Frontal cortex (tissue), 4 donors: ENCODE data around the gene STOX2. TPM values are rescaled to one million over a fixed set of nuclear protein-coding genes. Genes with fewer than 3 reads are reported as not detected.
"Not testable (repeated sequence)": the region's sequence is repeated elsewhere in the genome, so short reads cannot be mapped to it uniquely, and the experiment has no call there.

Source experiments
- DNase-seq, 2 donors: peaks; one replicate each; pipeline ENCODE4 v3.0.0; 2012; ENCODE audit warnings: low spot score in 2 of 2
- FAIRE-seq: peaks from 2 replicates; lab custom pipeline; 2012; peaks lifted over from hg19 to GRCh38; lab: Jason Lieb, UNC
- total RNA-seq: library from RNA; depleted of rRNA; stranded (reverse); fragments of >200 nt; gene quantifications from one replicate; pipeline ENCODE4 v1.2.3, GENCODE V29; 2014
- donor health status: control.
- donor health status: control.
- donor health status: control.

STOX2 gene
- total RNA-seq, 1 donor from 2014 or later: 35.1 TPM

DNA sequence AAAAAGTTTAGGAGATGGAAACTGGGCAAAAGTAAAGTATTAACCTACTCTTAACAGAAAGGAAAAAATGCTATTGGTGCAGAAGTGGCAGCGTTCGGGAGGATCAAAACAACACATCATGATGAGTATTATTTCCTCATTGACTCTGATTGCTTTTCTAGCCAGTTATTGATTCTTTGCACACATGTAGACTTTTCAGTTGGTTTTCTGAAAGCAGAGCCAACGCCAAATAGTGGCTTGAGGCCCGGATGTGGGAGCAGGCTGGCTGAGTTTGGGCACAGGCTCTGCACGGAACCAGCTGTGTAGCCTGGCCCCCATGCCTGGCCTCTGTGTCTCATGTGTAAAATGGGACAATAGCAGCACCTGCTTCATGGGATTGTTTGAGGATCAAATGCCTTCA, 21.8 kb downstream of the STOX2 start:
- FAIRE-seq (no peak), DNase-seq (no peak)

DNA sequence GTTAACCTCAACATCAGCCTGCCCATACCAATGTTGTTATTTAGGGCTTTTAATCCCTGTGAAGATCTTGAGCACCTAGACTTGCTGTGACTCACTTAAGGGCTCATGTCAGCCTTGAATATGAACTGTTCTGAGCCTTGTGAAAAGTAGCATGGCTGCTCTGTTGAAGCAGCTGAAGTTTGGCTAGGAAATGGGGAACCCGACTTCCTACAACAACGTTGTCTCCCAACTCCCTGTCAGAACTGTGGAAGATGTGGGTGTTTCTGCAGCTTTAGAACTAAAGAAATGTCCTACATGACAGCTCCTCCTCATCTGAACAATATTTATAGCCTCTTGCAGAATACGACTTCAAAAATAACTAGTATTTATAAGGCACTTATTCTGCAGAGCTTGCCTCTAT, 27.5 kb downstream of the STOX2 start:
- no peak for DNase-seq

DNA sequence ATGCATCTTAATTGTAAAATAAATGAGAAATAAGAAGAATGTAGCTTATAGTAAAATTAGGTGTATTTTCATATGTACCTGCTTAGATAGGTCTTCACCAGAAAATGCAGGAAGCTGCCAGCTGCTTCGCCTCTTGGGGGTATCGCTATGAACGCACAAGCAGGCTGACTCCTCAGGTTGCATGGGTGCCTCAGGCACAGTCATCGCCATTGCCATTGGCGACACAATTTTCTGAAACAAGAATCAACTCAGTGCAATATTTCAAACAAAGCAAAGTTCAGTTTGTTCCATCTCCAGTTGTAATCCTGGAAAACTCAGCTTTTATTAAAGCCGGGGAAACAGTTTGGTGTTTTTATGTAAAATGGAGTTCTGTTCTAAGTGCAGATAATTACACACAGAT, 29.7 kb downstream of the STOX2 start:
- FAIRE-seq: no peak

More for the DNA sequence above, 27.5 kb downstream of the STOX2 start:
- no peak for FAIRE-seq

DNA sequence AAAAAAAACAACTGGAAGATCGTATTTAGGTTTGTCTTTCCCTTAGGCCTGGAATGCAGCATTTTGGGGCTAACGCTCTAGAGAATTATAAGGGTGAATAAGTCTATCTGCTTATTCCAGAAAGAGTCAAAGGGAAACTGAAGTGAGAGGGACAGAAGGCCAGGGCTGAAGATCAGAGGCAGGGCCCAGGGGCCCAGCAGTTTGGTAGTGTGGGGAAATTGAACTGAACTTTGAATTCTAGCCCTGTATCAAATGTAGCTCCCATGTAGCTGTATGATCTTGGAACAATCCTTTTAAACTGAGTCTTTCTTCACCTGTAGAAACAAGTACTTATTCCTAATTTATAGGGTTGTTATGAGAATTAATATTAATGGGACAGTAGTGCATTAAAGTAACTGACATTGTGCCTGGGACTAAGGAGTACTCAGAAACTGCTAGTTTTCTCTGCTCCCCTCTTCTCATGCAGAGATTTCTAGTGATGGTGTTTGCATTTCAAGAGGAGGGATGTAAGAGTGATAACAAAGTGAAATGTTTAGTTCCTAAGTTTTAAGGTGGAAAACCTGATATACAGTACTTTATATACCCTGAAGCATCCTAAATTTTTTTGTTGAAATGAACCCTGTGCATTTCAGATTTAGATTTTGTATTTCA, 30.4 kb downstream of the STOX2 start:
- DNase-seq (no peak), FAIRE-seq (no peak)

More for the DNA sequence above, 29.7 kb downstream of the STOX2 start:
- DNase-seq: no peak

DNA sequence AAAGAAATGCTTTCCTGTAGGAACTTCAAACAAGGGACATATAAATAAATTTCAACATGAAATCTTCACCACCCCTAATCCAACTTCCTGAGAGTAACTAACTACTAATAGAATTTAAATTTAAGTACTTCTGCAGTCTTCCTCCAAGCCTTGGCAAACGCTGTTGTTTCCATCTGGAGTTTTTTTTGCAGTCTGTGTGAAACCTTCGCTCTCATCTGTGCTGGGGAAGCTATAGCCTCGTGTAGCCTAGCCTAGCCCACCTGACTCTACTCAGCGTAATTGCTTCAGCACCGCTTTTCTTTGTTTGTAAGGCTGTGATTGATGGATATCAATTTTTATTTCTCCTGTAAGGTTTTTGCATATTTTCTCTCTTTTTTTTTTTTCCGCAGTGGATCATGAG, 30.9 kb downstream of the STOX2 start:
- DNase-seq (no peak), FAIRE-seq (no peak)

DNA sequence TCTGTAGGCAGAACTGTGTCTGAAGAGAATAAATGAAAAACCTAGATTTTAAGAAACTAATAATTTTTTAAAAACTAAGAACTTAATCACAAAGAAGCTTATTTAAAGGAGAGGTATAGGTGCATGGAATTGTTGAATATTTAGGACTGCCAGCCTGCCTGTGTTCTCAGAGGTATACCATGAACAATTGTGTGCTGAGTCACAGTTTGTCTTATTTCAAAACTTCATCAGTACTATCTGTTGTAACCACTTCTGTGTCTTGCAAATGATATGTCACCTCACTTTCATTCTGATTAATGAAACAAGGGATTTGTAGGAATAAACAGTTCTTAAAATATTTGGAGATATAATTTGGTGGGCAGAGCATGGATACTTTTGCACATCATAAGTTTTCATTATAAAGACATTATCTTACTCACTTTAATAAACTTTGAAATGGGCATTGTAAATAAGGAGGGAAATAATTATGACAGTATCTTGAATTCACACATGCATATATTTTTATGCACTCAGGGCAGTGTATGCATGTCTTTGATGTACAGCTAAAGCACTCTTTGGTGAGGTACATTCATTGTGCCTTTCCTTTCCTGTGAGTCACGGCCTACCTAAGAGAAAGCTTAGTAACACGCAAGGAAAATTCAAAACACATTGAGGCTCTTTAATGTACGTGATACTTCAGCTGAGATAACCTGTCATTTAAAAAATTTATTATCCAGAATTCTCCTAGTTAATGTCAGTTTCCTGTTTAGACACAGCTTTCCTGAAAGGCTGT, 31.7 kb downstream of the STOX2 start:
- DNase-seq (no peak), FAIRE-seq (no peak)

DNA sequence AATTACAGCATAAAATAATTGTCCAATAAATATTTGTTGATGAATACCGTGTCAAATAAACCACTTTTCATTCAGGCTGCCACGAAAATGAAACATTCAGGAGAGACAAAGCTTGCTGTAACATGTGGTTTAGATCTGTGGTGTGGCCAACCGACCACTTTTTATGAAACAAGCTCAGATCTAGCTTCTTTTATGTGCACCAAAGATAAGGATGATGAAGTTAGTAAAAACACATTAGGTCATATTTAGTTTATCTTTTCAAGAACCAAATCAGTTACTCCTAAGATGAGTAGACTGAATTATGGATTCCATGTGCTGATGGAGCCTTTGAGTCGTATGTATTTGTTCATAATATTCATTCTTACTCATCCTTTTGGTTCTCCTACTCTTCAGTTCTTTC, 35.8 kb downstream of the STOX2 start:
- no peak for DNase-seq

DNA sequence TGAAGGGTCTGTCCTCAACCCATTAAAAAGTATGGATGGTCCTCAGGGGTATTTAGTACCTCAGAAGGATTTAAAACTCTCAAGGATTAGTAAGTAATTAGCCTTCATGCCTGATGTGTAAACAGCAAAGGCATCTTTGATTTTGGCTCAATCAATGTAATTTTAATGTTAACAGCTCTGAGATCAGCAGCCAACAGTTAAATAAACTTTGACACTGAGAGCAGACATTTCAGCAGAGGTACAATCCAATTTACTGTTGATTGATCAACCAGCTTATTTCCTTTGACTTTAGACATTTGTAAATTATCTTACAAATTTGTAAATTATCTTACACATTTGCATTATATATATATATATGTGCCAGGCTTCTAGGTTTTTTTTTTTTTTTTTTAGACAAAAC, 36.9 kb downstream of the STOX2 start:
- no peak for FAIRE-seq
- DNase-seq: no peak

More for the DNA sequence above, 35.8 kb downstream of the STOX2 start:
- FAIRE-seq: no peak

DNA sequence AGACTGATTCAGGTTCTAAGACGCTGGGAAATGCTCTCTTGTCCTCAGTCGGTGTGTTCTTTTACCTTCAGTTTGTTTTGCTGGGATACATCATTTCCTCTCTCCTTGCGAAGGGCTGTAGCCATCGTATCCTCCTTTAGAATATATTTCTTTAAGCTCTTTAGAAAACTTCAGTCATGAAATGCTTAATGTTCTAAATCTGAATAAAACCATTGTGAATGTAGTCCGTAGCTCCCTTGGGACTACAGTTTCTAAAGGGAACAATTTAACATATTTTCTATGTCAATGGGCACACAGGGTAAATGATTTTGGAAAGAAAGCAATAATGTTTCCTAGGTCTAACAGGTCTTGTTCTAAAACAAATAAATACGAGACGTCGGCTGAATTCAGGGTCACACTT, 40.6 kb downstream of the STOX2 start:
- DNase-seq: no peak
- no peak for FAIRE-seq

DNA sequence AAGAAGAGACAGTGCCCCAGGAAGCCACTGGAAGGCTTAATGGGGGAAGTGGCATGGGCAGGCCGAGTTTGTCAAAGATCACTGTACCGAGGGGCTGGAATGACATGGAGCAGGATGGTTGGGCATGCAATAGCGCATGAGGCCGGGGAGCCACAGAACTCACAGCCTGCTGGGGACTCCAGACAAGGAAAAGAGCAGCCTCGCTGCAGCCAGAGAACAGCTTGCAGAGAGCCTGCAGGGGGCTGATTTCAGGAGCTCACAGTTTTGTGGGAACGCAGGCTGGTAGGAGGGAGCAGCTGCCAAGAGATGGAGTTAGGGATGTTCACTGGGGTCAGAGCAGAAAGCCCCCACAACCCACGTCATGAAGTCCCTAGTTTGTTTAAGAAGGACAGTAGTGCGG, 45.4 kb downstream of the STOX2 start:
- DNase-seq (no peak), FAIRE-seq (no peak)

DNA sequence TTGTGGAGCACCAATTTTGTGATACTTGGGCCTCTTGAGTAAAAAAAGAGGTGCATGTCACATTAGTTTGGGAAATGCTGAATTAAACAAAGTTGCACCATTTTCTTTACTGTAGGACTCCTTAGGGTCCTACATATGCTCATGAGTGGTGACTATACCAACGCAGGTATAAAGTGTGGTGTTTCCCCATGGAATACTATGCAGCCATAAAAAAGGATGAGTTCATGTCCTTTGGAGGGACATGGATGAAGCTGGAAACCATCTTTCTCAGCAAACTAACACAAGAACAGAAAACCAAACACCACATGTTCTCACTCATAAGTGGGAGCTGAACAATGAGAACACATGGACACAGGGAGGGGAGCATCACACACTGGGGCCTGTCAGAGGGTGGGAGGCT, 47.5 kb downstream of the STOX2 start:
- not testable (repeated sequence) for DNase-seq, FAIRE-seq

DNA sequence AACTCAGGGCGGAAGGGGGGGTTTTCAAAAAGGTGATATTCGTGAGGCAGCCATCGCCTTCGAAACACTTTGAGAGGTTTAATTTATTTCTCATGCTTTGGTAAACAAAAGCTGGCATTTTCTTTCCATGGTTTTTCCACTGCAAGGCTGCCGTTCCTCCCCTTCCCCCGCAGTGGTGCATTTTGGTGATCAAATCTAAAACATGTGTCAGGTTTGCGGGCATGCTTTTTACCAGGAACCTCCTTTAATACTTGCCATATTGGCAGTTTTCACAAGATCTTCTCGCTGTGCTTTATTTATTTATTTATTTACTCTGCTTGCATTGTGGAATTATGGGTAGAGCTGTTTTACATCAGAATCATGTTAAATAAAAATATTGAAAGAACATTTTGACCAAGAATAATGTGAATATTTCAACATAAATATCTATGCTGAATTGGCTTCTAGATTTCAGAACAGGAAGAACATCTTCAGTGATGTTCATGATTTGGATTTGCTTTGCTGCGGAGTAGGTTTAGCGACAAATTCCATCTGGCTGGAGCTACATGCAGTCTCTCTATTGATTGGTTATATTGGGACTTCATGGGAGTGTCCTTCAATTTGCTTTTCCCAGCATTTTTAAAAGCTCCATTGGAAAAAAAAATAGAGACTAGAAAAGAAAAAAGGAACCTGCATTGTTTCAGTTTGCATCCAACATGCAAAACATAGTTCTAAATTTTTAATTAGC, 54.4 kb downstream of the STOX2 start:
- DNase-seq: no peak
- no peak for FAIRE-seq

DNA sequence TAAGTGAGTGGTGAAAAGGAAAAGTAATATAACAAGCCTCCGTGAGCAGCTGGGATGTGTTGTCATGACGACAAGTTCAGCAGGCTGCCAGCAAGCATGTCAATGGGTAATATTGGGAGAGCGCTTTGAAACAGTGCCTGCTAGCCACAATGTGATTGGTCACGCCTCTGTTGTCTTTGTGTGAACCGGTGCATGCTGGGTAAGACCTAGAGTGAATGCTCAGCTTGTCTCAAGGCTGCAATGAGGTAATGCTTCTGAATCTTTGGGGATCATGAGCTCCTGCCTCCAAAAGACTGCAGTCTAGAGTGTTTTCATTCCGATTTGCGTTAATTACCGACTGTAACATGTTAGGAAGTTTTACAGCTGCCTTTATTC, 54.9 kb downstream of the STOX2 start:
- FAIRE-seq (no peak), DNase-seq (peak; percentile 63)

DNA sequence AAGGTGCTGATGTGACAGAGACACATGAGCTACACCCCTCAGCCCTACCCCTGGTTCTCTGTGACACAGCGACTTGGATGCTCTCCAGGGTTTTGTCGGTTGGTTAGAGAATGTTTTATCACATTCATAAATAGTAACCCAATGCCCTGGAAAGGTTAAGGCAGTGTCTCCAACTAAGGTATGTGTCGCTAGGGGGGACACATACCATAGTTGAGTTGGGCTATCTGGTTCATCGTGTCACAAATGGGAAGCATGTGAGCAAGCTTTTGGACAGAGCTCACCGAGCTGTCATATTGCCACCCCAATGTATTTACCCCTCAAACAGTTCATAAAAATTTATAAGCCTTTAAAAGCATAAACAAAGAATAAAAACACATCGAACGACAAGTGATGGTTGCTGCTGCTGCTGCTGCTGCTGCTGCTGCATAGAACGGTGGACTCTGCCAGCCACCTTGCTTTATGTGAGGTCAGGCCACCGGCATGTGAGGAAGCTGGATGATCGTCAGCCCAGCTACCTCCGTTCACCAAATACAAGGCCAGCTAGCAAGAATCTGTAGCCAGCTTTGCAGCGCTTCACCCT, 55.9 kb downstream of the STOX2 start:
- no peak for DNase-seq

DNA sequence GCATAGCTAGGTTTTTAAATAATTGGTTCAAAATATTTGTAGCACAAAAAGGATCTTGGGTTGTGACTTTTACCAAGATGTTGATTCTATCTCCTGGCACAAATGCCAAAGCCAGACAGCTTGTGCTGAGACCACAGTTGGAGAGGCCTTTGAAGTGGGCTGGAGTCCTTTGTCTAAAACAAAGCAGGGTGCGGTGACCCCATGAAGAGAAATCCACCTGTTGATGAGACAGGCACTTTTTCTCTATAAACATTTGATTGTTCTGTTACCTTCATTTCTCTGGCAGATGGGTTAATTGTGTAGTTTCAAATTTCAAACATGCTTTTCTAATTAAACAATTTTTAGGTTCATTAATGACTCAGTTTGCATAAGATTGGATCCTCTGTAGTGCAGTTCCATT, 56.7 kb downstream of the STOX2 start:
- no peak for FAIRE-seq
- DNase-seq: no peak

More for the DNA sequence above, 55.9 kb downstream of the STOX2 start:
- FAIRE-seq: no peak

DNA sequence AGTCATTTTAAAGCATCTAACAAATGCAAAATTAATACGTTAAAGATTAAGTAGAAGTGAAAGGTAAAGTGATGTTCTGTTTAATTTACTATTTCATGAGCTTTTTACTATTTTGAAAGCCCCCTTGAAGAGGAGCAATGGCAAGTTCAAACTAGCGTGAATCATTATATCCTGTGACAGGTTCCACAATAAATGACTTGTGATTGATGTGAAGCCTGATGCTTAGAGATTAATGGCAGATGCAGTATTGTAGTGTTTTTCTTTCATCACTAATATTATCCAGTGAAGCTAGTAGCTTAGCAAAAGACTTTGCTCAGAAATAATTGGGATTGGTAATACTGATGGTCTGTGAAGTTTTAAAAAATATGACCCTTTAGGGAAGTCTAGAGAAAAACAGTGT, 57.3 kb downstream of the STOX2 start:
- FAIRE-seq: no peak
- DNase-seq: no peak

DNA sequence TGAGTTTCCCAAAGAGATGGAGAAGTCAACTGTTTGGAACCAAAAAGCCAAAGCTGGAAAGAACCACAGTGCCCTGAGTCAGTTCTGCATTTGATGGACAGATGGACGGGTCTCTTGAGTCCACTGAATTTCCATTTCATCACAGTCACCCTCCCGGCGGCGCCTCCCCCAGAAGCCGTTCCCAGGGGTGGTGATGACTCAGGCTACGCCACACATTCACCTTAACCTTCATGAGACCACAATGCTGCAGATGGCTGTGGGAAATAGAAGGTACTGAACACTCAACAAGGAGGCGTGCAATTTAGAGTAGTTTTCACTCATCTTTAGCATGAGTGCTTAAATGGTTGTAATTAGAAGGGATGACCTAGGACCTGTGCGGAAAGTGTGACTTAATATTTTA, 61.3 kb downstream of the STOX2 start:
- FAIRE-seq: no peak
- DNase-seq: no peak

DNA sequence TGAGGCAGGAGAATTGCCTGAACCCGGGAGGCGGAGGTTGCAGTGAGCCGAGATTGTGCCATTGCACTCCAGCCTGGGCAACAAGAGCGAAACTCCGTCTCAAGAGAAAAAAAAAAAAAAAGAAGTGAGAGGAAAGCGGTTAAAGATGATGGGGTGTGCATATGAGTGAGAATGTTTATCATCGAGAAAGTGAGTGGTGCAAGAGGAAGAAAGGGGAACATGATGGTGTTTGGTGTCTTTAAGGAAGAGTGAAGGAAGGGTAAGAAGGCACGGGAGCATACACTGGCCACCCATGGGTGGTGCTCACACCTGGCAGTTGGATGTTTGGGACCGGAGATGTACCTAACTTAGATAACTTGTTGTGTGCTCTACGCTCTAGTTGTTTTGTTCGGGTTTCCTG, 62.2 kb downstream of the STOX2 start:
- DNase-seq: no peak
- FAIRE-seq: no peak

DNA sequence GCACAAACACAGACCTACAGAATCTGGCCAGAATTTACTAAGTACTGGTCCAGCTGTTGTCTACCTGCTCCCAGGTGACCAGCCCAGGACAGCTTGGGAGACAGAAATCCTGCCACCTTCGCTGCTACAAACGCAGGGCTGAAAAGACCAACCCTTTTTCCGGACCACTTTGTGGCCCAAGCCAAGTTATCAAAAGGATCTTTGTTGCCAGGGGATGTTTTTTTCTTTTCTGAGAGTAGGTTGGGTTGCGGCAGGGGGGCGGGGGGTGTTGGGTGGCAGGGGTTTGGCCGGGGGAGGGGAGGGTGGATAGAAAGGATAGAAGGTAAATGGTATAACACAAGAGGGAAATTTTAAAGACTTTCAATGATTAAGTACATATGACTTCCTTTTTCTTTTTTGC, 63.4 kb downstream of the STOX2 start:
- DNase-seq (no peak), FAIRE-seq (no peak)

DNA sequence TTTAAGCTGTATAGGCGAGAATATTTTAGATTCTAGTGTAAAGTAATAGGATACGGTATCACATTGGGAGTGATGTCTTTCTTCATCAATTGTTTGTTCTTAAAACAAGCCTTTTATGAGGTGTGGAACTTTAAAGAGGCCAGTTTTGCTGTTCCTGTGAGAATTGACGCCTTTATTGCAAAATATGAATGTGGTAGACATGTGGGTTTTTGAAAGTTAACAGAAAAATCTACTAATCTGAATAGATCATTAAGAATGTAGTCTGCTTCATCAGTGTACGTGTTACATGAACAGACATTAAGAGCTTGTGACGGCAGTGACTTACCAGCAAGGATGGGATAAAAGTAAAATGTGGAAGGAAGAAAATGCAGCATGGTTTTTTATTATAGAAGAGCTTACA, 63.8 kb downstream of the STOX2 start:
- FAIRE-seq (no peak), DNase-seq (no peak)

DNA sequence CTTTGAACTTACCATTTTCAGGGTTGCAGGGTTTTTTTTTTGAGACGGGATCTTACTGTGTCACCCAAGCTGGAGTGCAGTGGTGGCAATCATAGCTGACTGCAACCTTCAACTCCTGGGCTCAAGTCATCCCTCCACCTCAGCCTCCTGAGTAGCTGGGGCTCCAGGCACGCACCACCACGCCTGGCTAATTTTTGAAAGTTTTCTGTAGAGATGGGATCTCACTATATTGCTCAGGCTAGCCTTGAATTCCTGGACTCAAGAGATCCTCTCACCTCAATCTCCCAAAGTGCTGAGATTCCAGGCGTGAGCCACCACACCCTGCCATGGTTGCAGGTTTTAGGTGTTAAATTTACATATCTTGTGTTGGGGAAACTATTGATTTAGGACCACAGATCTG, 64.5 kb downstream of the STOX2 start:
- no peak for FAIRE-seq
- DNase-seq: no peak
